AG10803 (cell line): ENCODE results near the gene MED16.
A peak's percentile ranks its signal among the peaks of the same experiment; 100 is the strongest.

Experiments
- DNase-seq: peaks from one replicate; pipeline ENCODE4 v3.0.0; 2010; ENCODE audit warnings: low read depth
- H3K4me3 ChIP-seq: 2 replicates; pipeline ENCODE4 v1.5.1; 2011; ENCODE audit warnings: mild to moderate bottlenecking, low read length, control low read depth
- CTCF ChIP-seq: conservative IDR thresholded peaks from 2 replicates; pipeline ENCODE4 v1.5.1; 2011; ENCODE audit warnings: mild to moderate bottlenecking, low read length, control low read depth, inconsistent platforms

MED16 gene

GRCh38 chr19:871446-872265, 21.3 kb downstream of the MED16 start:
- DNase-seq: no peak
- no peak for TF ChIP-seq CTCF
- H3K4me3 ChIP-seq: no peak overlapping the region

- DNase-seq: no peak
- TF ChIP-seq CTCF: no peak
- H3K4me3 ChIP-seq: no peak overlapping the region
Observed at GRCh38 chr19:870963-871401, 22.0 kb downstream of the MED16 start.

- no peak for TF ChIP-seq CTCF
- DNase-seq: no peak
- no peak overlapping the region for H3K4me3 ChIP-seq
Observed at GRCh38 chr19:870314-870713, 22.7 kb downstream of the MED16 start.

GRCh38 chr19:869245-870177, 23.5 kb downstream of the MED16 start:
- peak; percentile 94 for DNase-seq
- no peak for TF ChIP-seq CTCF

GRCh38 chr19:868458-869244, 24.3 kb downstream of the MED16 start:
- no peak overlapping the region for H3K4me3 ChIP-seq
- TF ChIP-seq CTCF: no peak
- no peak for DNase-seq

More at GRCh38 chr19:869245-870177, 23.5 kb downstream of the MED16 start:
- H3K4me3 ChIP-seq: no peak overlapping the region

- DNase-seq: no peak
- no peak for TF ChIP-seq CTCF
- no peak overlapping the region for H3K4me3 ChIP-seq
Observed at GRCh38 chr19:867855-868457, 25.0 kb downstream of the MED16 start.
